GM13976 (cell line): ENCODE data around the gene ARFGEF3.

Experiments used
- DNase-seq: peaks from one replicate; pipeline ENCODE4 v3.0.0; 2012; ENCODE audit warnings: low spot score
- in situ Hi-C: fragments of 300-500 bp; cut with MboI; formaldehyde crosslinking; loops from one replicate; pipeline ENCODE4 v1.12.0; 2022; ENCODE audit warnings: low sequenced_read_pairs, mixed read lengths, inconsistent platforms; ENCODE audit not compliant: unreplicated experiment
- TF ChIP-seq, protein P1 (sequence below): IDR thresholded peaks from 2 replicates; pipeline ENCODE4 v1.5.1; 2012; ENCODE audit warnings: borderline replicate concordance, mild to moderate bottlenecking; ENCODE audit not compliant: insufficient read depth; ENCODE audit errors: extremely low read depth, missing control alignments, control extremely low read depth

The ARFGEF3 gene

DNA sequence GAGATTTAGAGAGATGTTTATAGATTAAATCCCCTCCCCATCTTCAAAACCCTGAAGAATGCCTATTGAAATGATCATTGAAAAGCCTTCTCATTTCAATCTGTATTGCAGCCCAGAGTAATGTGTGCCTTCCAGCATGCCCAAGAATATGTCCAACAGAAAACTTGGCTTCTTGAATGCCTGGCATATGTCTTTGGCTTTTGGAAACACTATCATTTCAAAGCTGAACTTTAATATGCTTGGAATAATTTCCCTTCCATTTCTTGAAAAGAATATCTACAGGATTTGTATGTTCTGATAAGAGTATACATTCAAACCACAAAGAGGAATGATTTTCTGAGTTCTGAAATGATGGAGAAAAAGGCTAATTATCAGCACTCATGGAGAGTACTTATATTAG, 68.5 kb downstream of the ARFGEF3 start:
- no peak for DNase-seq
- in situ Hi-C loops = no loop called here
- TF ChIP-seq, protein P1, sequence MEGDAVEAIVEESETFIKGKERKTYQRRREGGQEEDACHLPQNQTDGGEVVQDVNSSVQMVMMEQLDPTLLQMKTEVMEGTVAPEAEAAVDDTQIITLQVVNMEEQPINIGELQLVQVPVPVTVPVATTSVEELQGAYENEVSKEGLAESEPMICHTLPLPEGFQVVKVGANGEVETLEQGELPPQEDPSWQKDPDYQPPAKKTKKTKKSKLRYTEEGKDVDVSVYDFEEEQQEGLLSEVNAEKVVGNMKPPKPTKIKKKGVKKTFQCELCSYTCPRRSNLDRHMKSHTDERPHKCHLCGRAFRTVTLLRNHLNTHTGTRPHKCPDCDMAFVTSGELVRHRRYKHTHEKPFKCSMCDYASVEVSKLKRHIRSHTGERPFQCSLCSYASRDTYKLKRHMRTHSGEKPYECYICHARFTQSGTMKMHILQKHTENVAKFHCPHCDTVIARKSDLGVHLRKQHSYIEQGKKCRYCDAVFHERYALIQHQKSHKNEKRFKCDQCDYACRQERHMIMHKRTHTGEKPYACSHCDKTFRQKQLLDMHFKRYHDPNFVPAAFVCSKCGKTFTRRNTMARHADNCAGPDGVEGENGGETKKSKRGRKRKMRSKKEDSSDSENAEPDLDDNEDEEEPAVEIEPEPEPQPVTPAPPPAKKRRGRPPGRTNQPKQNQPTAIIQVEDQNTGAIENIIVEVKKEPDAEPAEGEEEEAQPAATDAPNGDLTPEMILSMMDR = no peak

DNA sequence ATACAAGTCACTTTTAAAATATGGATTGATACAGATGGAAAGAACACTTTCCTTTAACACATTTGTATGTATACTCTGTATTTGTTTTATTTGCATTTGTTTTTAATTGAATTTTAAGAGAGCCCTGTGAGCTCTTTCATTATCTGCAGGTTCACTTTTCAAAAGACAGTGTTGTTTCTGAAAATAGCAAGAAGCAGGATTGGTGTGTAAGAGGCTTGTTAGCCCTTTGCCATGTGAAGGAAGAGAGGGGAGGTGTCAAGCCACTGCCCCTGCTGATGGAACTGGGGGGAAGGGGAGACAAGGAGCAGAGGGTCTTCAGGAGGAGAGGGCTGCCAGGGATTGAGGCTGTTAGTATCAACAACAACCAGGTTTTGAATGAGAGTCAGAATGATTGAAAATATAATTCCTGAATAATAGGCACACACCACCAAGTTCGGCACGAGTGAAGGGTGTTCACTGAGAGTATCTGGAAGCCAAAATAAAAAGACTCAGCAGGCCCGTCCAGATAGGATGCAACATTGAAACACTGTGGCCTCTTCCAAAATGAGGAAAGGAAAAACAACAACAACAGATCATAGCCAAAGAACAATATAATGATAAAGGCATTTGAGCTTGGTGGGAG, 69.1 kb downstream of the ARFGEF3 start:
- in situ Hi-C loops = no loop called here
- no peak for DNase-seq
- TF ChIP-seq, protein P1 = no peak

DNA sequence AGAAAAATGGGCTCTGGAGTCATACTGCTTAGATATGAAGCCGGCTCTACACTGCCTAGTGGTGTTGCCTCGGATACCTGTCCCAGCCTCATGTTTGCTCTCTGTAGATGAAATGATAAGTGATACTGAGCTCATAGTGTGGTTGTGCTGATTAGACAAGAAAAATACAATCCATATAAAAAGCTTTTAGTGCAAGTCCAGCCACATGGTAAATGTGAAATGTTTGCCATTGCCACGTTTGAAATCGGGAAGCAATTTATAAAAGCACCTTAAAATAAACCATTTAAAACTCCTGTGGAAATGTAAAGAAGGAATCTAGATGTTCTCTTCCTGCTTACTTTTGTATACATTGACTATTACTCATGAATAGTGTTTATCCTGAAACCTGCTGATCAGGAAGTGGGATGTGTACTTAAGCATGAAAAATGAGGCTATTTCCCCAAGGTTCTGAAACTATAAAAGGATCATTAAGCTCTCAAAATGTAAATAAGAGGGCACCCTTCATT, 69.7 kb downstream of the ARFGEF3 start:
- TF ChIP-seq, protein P1 = no peak
- DNase-seq = no peak
- in situ Hi-C loops = no loop called here

DNA sequence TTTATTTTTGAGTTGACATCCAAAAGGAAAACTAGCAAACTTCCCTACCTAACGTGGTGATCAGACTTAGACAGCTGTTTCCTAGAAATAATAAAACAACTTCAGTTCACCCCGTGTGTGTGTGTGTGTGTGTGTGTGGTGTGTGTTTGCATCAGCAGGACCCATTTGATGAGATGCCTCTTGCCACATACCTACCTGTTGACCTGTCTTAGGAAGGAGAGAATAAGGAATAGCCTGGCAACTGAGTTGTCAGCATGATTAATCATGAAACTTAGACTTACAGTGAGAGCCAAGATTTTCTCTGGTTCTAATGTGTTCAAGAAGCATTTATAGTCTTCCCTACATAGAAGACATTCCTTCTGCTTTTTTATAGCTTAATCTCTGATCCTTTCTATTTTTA, 72.6 kb downstream of the ARFGEF3 start:
- TF ChIP-seq, protein P1 = no peak
- in situ Hi-C loops = no loop called here
- DNase-seq = no peak

DNA sequence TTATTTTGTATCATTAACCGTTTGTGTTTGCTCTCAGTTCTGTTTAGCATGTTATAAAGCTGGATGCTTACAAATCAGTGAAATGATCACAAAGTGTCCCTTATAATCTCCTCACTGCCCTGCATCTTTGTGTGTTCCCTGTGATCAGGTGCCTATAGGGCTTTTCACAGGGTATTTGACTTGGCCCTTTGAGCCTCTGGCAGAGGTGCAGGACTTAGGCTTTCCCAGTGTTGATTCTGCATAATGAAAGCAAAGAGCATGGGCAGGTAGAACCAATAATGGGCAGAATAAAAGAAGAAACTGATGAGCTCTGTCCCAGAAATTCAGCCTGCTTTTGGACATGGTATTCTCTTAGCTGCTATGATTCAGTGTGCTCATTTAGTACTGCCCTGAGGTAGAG, 73.5 kb downstream of the ARFGEF3 start:
- TF ChIP-seq, protein P1 = no peak
- in situ Hi-C loops = no loop called here
- DNase-seq = no peak

DNA sequence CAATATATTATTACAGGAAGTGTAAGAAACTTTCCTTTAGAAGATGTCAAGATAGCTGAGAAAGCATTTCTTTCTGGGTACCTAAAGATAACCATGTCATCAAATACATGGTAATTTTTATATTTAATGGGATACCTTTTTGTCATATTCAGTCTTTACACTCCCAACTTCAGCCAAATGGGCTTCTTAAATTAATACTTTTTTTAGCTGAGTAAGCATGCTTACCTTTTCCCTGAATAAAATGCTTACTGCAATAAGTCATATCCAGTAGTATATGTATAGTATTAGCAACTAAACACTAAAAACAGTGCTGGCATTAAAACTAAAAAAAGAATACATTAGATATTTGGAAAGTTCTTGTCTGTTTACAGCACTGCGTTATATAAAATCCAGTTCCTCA, 74.0 kb downstream of the ARFGEF3 start:
- in situ Hi-C loops = no loop called here
- DNase-seq = no peak
- TF ChIP-seq, protein P1 = no peak
